CD14-positive monocyte (primary cell): ENCODE measurements around the gene GPX3. TPM values are rescaled to one million over a fixed set of nuclear protein-coding genes. Genes with fewer than 3 reads are reported as not detected.

ENCODE experiments used
- DNase-seq, 3 donors: peaks; one replicate each; pipeline ENCODE4 v3.0.0-alpha.2; 2011 to 2022
- H2AFZ ChIP-seq: 2 replicates; pipeline ENCODE4 v1.6.0; 2012; ENCODE audit warnings: mild to moderate bottlenecking, low read depth, low read length, inconsistent platforms; ENCODE audit not compliant: insufficient read depth, poor library complexity, severe bottlenecking
- H3K27ac ChIP-seq, 2 donors: 1 replicate in 1 of 2; 2 replicates in 1 of 2; pipeline ENCODE4 v1.5.1; 2012 to 2013; ENCODE audit warnings: low read length in 2 of 2, control low read depth in 1 of 2, inconsistent platforms in 1 of 2, low read depth in 1 of 2, mild to moderate bottlenecking in 1 of 2
- H3K27me3 ChIP-seq, 2 donors: one replicate each; pipeline versions ENCODE4 v1.6.0 to v1.6.1; 2011 to 2013; ENCODE audit warnings: low read length in 2 of 2; ENCODE audit not compliant: control insufficient read depth in 2 of 2, insufficient read depth in 2 of 2
- H3K36me3 ChIP-seq, 2 donors: replicated peaks in 1 of 2; 1 replicate in 1 of 2; 2 replicates in 1 of 2; pipeline versions ENCODE4 v1.5.1 to v1.6.1; 2012 to 2013; ENCODE audit warnings: low read length in 2 of 2, control low read depth in 1 of 2, inconsistent platforms in 1 of 2, mild to moderate bottlenecking in 1 of 2; ENCODE audit not compliant: insufficient read depth in 2 of 2, control insufficient read depth in 1 of 2
- H3K4me1 ChIP-seq, 2 donors: 1 replicate in 1 of 2; 2 replicates in 1 of 2; pipeline versions ENCODE4 v1.5.1 to v1.6.1; 2012 to 2013; ENCODE audit warnings: low read length in 2 of 2, control low read depth in 1 of 2, inconsistent platforms in 1 of 2, mild to moderate bottlenecking in 1 of 2, moderate library complexity in 1 of 2; ENCODE audit not compliant: insufficient read depth in 2 of 2, control insufficient read depth in 1 of 2
- H3K4me2 ChIP-seq: replicated peaks from 2 replicates; pipeline ENCODE3; 2012; ENCODE audit warnings: low read length, moderate library complexity, mild to moderate bottlenecking; ENCODE audit not compliant: poor library complexity, severe bottlenecking; ENCODE audit errors: extremely low read depth
- H3K4me3 ChIP-seq, 3 experiments: fragments of 200-600 bp in 1 of 3; sonication (generic) in 1 of 3; replicated peaks in 1 of 3; 1 replicate in 2 of 3; 2 replicates in 1 of 3; pipeline ENCODE4 v1.5.1; 2011 to 2013; ENCODE audit warnings: low read length in 3 of 3, mild to moderate bottlenecking in 3 of 3, control low read depth in 2 of 3, low read depth in 2 of 3, inconsistent platforms in 1 of 3, moderate library complexity in 1 of 3
- H3K79me2 ChIP-seq: 2 replicates; pipeline ENCODE4 v1.6.0; 2012; ENCODE audit warnings: mild to moderate bottlenecking, control low read depth, inconsistent platforms, low read length, moderate library complexity; ENCODE audit not compliant: insufficient read depth
- H3K9ac ChIP-seq: 2 replicates; pipeline ENCODE4 v1.6.0; 2017; ENCODE audit warnings: low read length, mild to moderate bottlenecking; ENCODE audit not compliant: insufficient read depth, poor library complexity, severe bottlenecking
- H3K9me3 ChIP-seq, 2 donors: replicated peaks in 1 of 2; 1 replicate in 1 of 2; 2 replicates in 1 of 2; pipeline versions ENCODE4 v1.5.1 to v1.6.1; 2012 to 2013; ENCODE audit warnings: low read length in 2 of 2, control low read depth in 1 of 2; ENCODE audit not compliant: control insufficient read depth in 1 of 2, insufficient read depth in 1 of 2
- H4K20me1 ChIP-seq: 2 replicates; pipeline ENCODE4 v1.6.0; 2012; ENCODE audit warnings: mild to moderate bottlenecking, low read length, control low read depth, moderate library complexity; ENCODE audit not compliant: insufficient read depth
- H3K27ac Mint-ChIP-seq, 7 donors: one replicate each; pipeline ENCODE4 v1.8.0; 2020; ENCODE audit warnings: mild to moderate bottlenecking in 7 of 7, mixed read lengths in 7 of 7, moderate library complexity in 6 of 7, inconsistent platforms in 2 of 7
- H3K27me3 Mint-ChIP-seq, 3 donors: one replicate each; pipeline ENCODE4 v1.8.0; 2021 to 2022; ENCODE audit warnings: low read depth in 3 of 3, mild to moderate bottlenecking in 3 of 3, mixed read lengths in 3 of 3, moderate library complexity in 3 of 3, inconsistent platforms in 1 of 3
- H3K36me3 Mint-ChIP-seq, 2 donors: one replicate each; pipeline ENCODE4 v1.8.0; 2020; ENCODE audit warnings: mixed read lengths in 2 of 2, inconsistent platforms in 1 of 2, mild to moderate bottlenecking in 1 of 2
- H3K4me1 Mint-ChIP-seq: one replicate; pipeline ENCODE4 v1.8.0; 2020; ENCODE audit warnings: mild to moderate bottlenecking, mixed read lengths
- H3K4me3 Mint-ChIP-seq, 2 donors: one replicate each; pipeline ENCODE4 v1.8.0; 2020; ENCODE audit warnings: mild to moderate bottlenecking in 2 of 2, mixed read lengths in 2 of 2, moderate library complexity in 1 of 2
- H3K9me3 Mint-ChIP-seq, 7 donors: one replicate each; pipeline ENCODE4 v1.8.0; 2020 to 2022; ENCODE audit warnings: mixed read lengths in 7 of 7, mild to moderate bottlenecking in 6 of 7, moderate library complexity in 6 of 7, inconsistent platforms in 2 of 7
- WGBS: methylation state at CpG from one replicate; pipeline ENCODE4 v1.1.5; 2013; ENCODE audit warnings: missing lambda C conversion rate; ENCODE audit not compliant: insufficient coverage; 5-methylcytosine and 5-hydroxymethylcytosine counted together
- intact Hi-C, 2 donors: fragments of 100-400 bp; cut with micrococcal nuclease; formaldehyde crosslinking; loops; one replicate each; pipeline versions ENCODE4 v1.15.0 to v1.15.1; 2023
- polyA plus RNA-seq, 3 donors: library from polyadenylated mRNA; depleted of rRNA in 1 of 3; unstranded in 2 of 3; stranded (reverse) in 1 of 3; fragments of 300-500 nt in 2 of 3; fragments of >200 nt in 1 of 3; fragmentation: Illumina TruSeq in 2 of 3; gene quantifications; 1 replicate in 2 of 3; 2 replicates in 1 of 3; pipeline ENCODE4 v1.2.3, GENCODE V29; 2012 to 2021
- TF ChIP-seq, protein P1 (sequence below): fragments of 200-600 bp; IDR thresholded peaks from one replicate; pipeline ENCODE4 v1.8.0; 2022; ENCODE audit warnings: antibody characterized with exemption, mild to moderate bottlenecking

Gene GPX3
- polyA plus RNA-seq, 3 donors = 3.5 to 12.7 (median 3.8) TPM

DNA sequence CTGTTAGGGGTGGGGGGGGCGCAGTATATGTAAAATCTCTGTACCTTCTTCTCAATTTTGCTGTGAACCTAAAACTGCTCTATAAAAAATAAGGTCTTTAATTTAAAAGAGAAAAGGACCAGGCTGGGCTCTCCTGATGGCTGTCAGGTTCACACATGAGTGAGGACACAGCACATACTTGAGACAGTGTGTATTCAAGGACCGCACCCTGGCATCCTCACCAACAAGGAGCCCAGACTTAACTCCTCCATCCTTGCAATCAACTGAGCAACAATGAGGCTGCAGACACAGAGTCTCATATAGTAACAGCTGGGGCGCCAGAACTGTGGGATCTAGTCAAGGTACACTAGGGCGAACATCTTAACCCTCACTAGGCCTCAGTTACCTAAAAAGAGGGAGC is 50.6 kb downstream of the GPX3 start:
- H3K36me3 Mint-ChIP-seq = peaks cover 65 to 76% of the 10 kb centered on the region in 2 donors
- peak overlapping the region in 1 of 7 donors; percentile 63 for H3K27ac Mint-ChIP-seq
- H3K36me3 ChIP-seq = peaks cover 23 to 75% of the 10 kb centered on the region in 2 donors
- no peak overlapping the region for H3K4me3 Mint-ChIP-seq
- H3K27me3 Mint-ChIP-seq = peaks cover 0 to 1% (median 0%) of the 10 kb centered on the region in 3 donors
- intact Hi-C loops = no loop called here
- H3K27ac ChIP-seq = no peak overlapping the region
- H3K27me3 ChIP-seq = no peaks in the 10 kb centered on the region
- peaks cover 100% of the 10 kb centered on the region for H4K20me1 ChIP-seq
- H3K4me1 ChIP-seq = peaks cover 30 to 46% of the 10 kb centered on the region in 2 donors
- no peak overlapping the region for H2AFZ ChIP-seq
- no peaks in the 10 kb centered on the region for H3K9me3 Mint-ChIP-seq
- TF ChIP-seq, protein P1, sequence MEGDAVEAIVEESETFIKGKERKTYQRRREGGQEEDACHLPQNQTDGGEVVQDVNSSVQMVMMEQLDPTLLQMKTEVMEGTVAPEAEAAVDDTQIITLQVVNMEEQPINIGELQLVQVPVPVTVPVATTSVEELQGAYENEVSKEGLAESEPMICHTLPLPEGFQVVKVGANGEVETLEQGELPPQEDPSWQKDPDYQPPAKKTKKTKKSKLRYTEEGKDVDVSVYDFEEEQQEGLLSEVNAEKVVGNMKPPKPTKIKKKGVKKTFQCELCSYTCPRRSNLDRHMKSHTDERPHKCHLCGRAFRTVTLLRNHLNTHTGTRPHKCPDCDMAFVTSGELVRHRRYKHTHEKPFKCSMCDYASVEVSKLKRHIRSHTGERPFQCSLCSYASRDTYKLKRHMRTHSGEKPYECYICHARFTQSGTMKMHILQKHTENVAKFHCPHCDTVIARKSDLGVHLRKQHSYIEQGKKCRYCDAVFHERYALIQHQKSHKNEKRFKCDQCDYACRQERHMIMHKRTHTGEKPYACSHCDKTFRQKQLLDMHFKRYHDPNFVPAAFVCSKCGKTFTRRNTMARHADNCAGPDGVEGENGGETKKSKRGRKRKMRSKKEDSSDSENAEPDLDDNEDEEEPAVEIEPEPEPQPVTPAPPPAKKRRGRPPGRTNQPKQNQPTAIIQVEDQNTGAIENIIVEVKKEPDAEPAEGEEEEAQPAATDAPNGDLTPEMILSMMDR = no peak
- peaks cover 100% of the 10 kb centered on the region for H3K79me2 ChIP-seq
- H3K9me3 ChIP-seq = no peaks in the 10 kb centered on the region
- H3K9ac ChIP-seq = no peak overlapping the region
- WGBS = 100% methylated on average over 1 of the region's 4 CpGs
- peaks cover 67% of the 10 kb centered on the region for H3K4me1 Mint-ChIP-seq
- no peak overlapping the region for H3K4me2 ChIP-seq
- no peak overlapping the region for H3K4me3 ChIP-seq
- DNase-seq = no peak

DNA sequence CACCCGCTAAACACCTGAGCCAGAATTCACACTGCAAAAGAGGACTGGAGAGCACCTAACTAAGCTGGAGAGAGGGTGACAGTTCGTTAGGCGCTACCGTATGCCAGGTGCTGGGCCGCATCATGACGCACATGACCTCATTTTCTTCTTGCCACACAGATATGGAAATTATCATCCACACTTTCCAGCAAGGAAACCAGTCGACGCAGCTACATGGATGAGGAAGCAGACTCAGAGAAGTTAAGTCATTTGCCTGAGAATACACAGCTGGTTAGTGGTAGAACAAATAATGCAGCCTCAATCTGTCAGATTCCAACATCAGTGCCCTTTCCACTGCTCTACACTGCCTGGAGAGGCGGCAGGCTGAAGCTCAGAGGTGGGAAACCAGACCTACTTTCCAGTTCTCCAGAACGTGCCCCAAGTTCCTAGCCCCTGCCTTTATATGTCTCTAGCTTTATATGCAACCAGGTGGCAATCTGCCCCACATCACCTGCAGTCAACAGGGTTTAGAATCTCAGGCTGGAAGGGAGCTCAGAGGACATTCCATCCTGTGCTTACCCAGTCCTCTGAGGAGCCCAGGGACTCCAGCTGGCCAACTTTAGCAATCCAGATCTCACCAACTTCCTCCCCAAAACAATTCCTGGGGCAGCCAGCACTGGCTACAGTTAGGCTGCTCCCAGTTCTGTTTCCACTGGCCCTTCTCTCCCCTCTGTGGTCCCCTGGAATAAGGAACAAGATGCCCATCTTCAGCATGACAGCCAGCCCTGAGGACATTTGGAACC is 51.6 kb downstream of the GPX3 start:
- Histone ChIP-seq H2AFZ (no peak overlapping the region), H3K4me2 (no peak overlapping the region), H3K79me2 (peaks cover 100% of the 10 kb centered on the region), H3K4me1 (peaks cover 22 to 46% of the 10 kb centered on the region in 2 donors), H3K4me3 (no peak overlapping the region), H4K20me1 (peaks cover 100% of the 10 kb centered on the region), H3K27ac (no peak overlapping the region), H3K9ac (no peak overlapping the region), H3K27me3 (no peaks in the 10 kb centered on the region), H3K9me3 (no peaks in the 10 kb centered on the region), H3K36me3 (peaks cover 24 to 75% of the 10 kb centered on the region in 2 donors)
- WGBS = 100% methylated on average over 2 of the region's 10 CpGs
- H3K4me3 Mint-ChIP-seq = no peak overlapping the region
- peaks cover 68% of the 10 kb centered on the region for H3K4me1 Mint-ChIP-seq
- no peak for DNase-seq
- peak overlapping the region in 4 of 7 donors; percentile 15 to 74 (median 61) for H3K27ac Mint-ChIP-seq
- TF ChIP-seq, protein P1 = no peak
- peaks cover 66 to 78% of the 10 kb centered on the region in 2 donors for H3K36me3 Mint-ChIP-seq
- peaks cover 0 to 1% (median 0%) of the 10 kb centered on the region in 3 donors for H3K27me3 Mint-ChIP-seq
- no peaks in the 10 kb centered on the region for H3K9me3 Mint-ChIP-seq
- intact Hi-C loops = no loop called here
